OCI-LY1 (cell line): ENCODE data around the gene SHISA5.

ENCODE experiments used
- CTCF ChIP-seq: fragments of 200-600 bp; sonication (generic), shearing (Covaris generic); IDR thresholded peaks from 2 replicates; pipeline ENCODE4 v1.5.1; 2017; ENCODE audit warnings: mild to moderate bottlenecking, antibody characterized with exemption, low read length, moderate library complexity, mixed read lengths
- EZH2 ChIP-seq: fragments of 200-600 bp; sonication (generic), shearing (Covaris generic); IDR thresholded peaks from 2 replicates; pipeline ENCODE4 v1.8.0; 2017; ENCODE audit warnings: borderline replicate concordance, mixed run types, mild to moderate bottlenecking, antibody characterized with exemption, low read length, moderate library complexity, mixed read lengths

GRCh38 chr3:48514431-48515227 lies 10.7 kb upstream of the SHISA5 start:
- no peak for TF ChIP-seq EZH2
- no peak for TF ChIP-seq CTCF
